ENCODE data around the gene PLEKHG4.

Gene PLEKHG4

GRCh38 chr16:67241008-67241900 is 38.1 kb upstream of the PLEKHG4 start:
- TF ChIP-seq CTCF (IDR thresholded peaks at IDR 0.05): no peak

- TF ChIP-seq CTCF (IDR thresholded peaks at IDR 0.05): no peak
These were observed 37.1 kb upstream of the PLEKHG4 start for GRCh38 chr16:67242138-67242730.

GRCh38 chr16:67243481-67243880 is 35.9 kb upstream of the PLEKHG4 start:
- TF ChIP-seq CTCF (IDR thresholded peaks at IDR 0.05): no peak

- no peak for TF ChIP-seq CTCF (IDR thresholded peaks at IDR 0.05)
These were observed 34.7 kb upstream of the PLEKHG4 start for GRCh38 chr16:67244387-67245185.

GRCh38 chr16:67245186-67245585 is 34.1 kb upstream of the PLEKHG4 start:
- no peak for TF ChIP-seq CTCF (IDR thresholded peaks at IDR 0.05)

- TF ChIP-seq CTCF (IDR thresholded peaks at IDR 0.05): no peak
These were observed 33.7 kb upstream of the PLEKHG4 start for GRCh38 chr16:67245674-67246080.

- no peak; the same call in 1 of the 2 replicates for TF ChIP-seq CTCF (IDR thresholded peaks at IDR 0.05)
These were observed 33.1 kb upstream of the PLEKHG4 start for GRCh38 chr16:67246081-67246755.

Data from LNCAP (cell line).